Aorta (tissue), 5 donors: ENCODE data around the gene NTM. TPM values are rescaled to one million over a fixed set of nuclear protein-coding genes. Genes with fewer than 3 reads are reported as not detected.
"Not testable (repeated sequence)": the region's sequence is repeated elsewhere in the genome, so short reads cannot be mapped to it uniquely, and the experiment has no call there.

ENCODE experiments used
- ATAC-seq: fragments of 200-7000 bp; cut with Tn5 transposase; one replicate; pipeline ENCODE4 v1.9.1; 2022; ENCODE audit warnings: moderate library complexity; ENCODE audit not compliant: low FRiP score
- DNase-seq, 2 donors: peaks; one replicate each; pipeline ENCODE4 v3.0.0-alpha.2; 2020
- H3K27ac ChIP-seq, 2 donors: one replicate each; pipeline ENCODE4 v1.5.1; 2013; ENCODE audit warnings: low read length in 2 of 2, mild to moderate bottlenecking in 2 of 2, moderate library complexity in 2 of 2, control low read depth in 1 of 2, inconsistent platforms in 1 of 2, low read depth in 1 of 2
- H3K27me3 ChIP-seq, 2 donors: one replicate each; pipeline ENCODE4 v1.6.1; 2013; ENCODE audit warnings: control low read depth in 1 of 2, low read length in 1 of 2, mild to moderate bottlenecking in 1 of 2, moderate library complexity in 1 of 2; ENCODE audit not compliant: insufficient read depth in 2 of 2, control insufficient read depth in 1 of 2
- H3K36me3 ChIP-seq, 2 donors: one replicate each; pipeline ENCODE4 v1.6.1; 2013; ENCODE audit warnings: control low read depth in 1 of 2, low read length in 1 of 2, mild to moderate bottlenecking in 1 of 2; ENCODE audit not compliant: insufficient read depth in 2 of 2, control insufficient read depth in 1 of 2
- H3K4me1 ChIP-seq, 2 donors: one replicate each; pipeline ENCODE4 v1.6.1; 2013; ENCODE audit warnings: low read length in 2 of 2, control low read depth in 1 of 2, mild to moderate bottlenecking in 1 of 2, moderate library complexity in 1 of 2; ENCODE audit not compliant: insufficient read depth in 2 of 2, control insufficient read depth in 1 of 2
- H3K4me3 ChIP-seq, 2 donors: one replicate each; pipeline ENCODE4 v1.5.1; 2013; ENCODE audit warnings: low read length in 2 of 2, control low read depth in 1 of 2, mild to moderate bottlenecking in 1 of 2
- H3K9me3 ChIP-seq: one replicate; pipeline ENCODE4 v1.6.1; 2013; ENCODE audit warnings: mild to moderate bottlenecking, low read length; ENCODE audit not compliant: control insufficient read depth
- WGBS, 2 donors: extraction: QIAGEN DNeasy Blood & Tissue Kit; methylation state at CpG; one replicate each; pipeline ENCODE4 v1.1.7; 2013; 5-methylcytosine and 5-hydroxymethylcytosine counted together
- intact Hi-C, 2 donors: fragments of 100-400 bp; cut with DNase I; formaldehyde crosslinking; loops; one replicate each; pipeline versions ENCODE4 v1.14.2 to v1.15.0; 2022
- polyA plus RNA-seq, 2 donors: library from polyadenylated mRNA; stranded (reverse); fragments of 200-250 nt; gene quantifications; one replicate each; pipeline ENCODE4 v1.2.3, GENCODE V29; 2013
- total RNA-seq, 2 donors: library from RNA; stranded (reverse); fragmentation: NEBNext Ultra II Directional; extraction: Animal tissue kit (Norgen Biotek cat#: 25700); gene quantifications; one replicate each; pipeline ENCODE4 v1.2.1, GENCODE V29; 2021
- donor health status: healthy with polysubstance abuse.
- donor health status: Bipolar disorder and iron deficiency.
- donor health status: DM: no; HTN: no; CAD: no.
- donor health status: DM: no; HTN: no; CAD: no.
- donor health status: DM: yes; HTN: yes; CAD: no.

The NTM gene
- total and polyA plus RNA-seq, 4 donors: 0.28 to 5.3 (median 1.9) TPM; not detected in 1

DNA sequence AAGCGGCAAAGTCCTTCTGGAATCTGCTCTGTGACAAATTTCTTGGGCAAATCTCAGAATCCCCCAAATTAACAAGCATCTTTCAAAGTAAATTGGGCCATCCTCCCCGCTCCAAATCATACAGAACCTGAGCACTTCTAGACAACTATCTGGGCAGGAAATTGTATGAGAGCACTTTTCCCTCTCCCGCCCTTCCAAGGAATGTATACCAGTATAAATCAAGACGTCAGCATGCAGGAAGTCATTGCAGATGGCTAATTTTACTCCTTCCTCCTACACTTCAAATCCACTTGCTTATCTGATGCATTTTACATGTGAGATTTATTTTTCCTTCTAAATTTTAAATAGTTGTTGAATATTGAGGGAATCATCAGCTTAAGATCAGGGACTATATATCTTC, 52.1 kb downstream of the NTM start:
- Histone ChIP-seq H3K4me3 (no peak overlapping the region), H3K9me3 (peaks cover 2% of the 10 kb centered on the region), H3K36me3 (no peaks in the 10 kb centered on the region), H3K4me1 (no peaks in the 10 kb centered on the region), H3K27me3 (no peaks in the 10 kb centered on the region), H3K27ac (no peak overlapping the region)
- DNase-seq (no peak), ATAC-seq (no peak)
- 24 to 26% methylated on average over 4 of the region's 4 CpGs for WGBS, 2 donors
- intact Hi-C loops: no loop called here

DNA sequence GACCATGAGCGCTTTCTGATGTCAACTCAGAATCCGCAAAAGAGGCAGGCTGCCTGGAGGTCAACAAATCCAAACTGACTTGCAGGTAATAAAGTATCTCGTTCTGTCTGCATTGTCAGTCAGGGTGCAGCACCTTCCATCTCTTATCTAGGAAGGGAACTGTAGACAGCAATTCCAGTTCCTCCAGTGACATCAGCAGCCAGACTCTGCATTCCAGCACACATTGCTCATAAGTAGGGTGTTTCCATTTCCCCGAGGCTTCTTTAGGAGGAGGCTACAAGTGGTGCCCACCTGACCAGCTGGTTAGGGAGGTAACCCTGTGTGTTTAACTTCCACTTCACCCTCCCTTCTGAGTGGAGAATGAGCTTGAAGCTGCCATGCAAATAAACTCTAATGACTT, 53.3 kb downstream of the NTM start:
- intact Hi-C loops: no loop called here
- Histone ChIP-seq H3K27ac (no peak overlapping the region), H3K36me3 (no peaks in the 10 kb centered on the region), H3K9me3 (peaks cover 2% of the 10 kb centered on the region), H3K4me3 (no peak overlapping the region), H3K27me3 (no peaks in the 10 kb centered on the region), H3K4me1 (no peaks in the 10 kb centered on the region)
- DNase-seq (no peak), ATAC-seq (no peak)
- WGBS, 2 donors: 46 to 48% methylated on average over 4 of the region's 4 CpGs

DNA sequence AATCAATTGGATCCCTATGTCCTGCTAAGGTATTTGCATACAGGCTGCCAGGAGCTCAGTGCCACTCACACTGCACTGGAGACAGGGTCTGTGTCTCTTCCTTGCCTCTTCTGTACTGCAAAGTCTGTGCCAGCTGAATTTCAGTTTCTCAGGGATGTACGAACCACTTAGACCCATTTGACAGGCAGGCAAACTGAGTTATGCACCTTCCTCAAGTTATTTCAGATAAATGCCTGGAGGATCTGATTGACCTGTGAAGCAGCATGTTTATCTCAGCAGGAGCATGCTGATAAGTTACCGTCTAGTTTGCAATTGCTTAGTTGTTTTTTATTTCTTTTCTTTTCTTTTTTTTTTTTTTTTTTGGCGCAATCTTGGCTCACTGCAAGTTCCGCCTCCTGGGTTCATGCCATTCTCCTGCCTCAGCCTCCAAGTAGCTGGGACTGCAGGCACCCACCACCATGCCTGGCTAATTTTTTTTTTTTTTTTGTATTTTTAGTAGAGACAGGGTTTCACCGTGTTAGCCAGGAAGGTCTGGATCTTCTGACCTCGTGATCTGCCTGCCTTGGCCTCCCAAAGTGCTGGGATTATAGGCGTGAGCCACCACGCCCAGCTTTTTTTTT, 54.0 kb downstream of the NTM start:
- H3K27me3 ChIP-seq, H3K4me1 ChIP-seq, DNase-seq, intact Hi-C loops, H3K27ac ChIP-seq, H3K36me3 ChIP-seq, H3K9me3 ChIP-seq, H3K4me3 ChIP-seq, ATAC-seq: not testable (repeated sequence)
- 68 to 71% methylated on average over 8 of the region's 8 CpGs for WGBS, 2 donors

DNA sequence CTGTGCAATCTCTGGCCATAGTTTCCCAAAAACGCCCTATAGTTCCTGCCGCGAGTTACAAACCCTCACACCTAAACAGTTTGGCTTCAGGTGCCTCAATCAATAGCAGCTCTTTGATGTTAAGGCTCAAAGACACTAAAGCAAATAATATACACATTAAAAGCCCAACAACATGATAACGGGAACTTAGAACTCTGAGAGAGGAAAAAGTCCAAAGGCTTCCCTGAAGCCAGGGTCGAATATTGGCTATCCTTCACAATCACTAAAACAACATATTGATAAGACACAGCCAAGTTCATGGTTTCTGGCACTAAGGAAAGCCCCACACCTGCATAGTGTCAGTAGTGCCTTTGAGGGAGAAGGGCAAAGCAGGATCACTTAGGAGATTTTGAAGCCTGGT, 54.9 kb downstream of the NTM start:
- DNase-seq: no peak
- no peaks in the 10 kb centered on the region for H3K4me1 ChIP-seq
- H3K27ac ChIP-seq: no peak overlapping the region
- 62 to 78% methylated on average over 5 of the region's 5 CpGs for WGBS, 2 donors
- H3K9me3 ChIP-seq: peaks cover 2% of the 10 kb centered on the region
- intact Hi-C loops: no loop called here
- H3K4me3 ChIP-seq: no peak overlapping the region
- H3K27me3 ChIP-seq: no peaks in the 10 kb centered on the region
- no peaks in the 10 kb centered on the region for H3K36me3 ChIP-seq
- no peak for ATAC-seq

DNA sequence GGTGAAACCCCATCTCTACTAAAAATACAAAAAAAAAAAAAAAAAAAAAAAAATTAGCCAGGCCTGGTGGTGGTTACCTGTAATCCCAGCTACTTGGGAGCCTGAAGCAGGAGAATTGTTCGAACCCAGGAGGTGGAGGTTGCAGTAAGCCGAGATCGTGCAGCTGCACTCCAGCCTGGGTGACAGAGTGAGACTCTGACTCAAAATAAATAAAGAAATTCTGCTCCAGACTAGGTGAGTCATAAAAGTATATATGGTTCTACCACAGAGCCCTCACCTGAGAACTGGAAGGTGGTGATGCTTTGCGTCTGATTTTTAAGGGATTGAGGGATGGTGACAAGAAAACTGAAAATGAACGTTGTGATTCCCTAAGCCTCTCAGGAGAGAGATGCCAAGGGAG, 58.4 kb downstream of the NTM start:
- WGBS, 2 donors: 84 to 85% methylated on average over 5 of the region's 5 CpGs
- intact Hi-C loops: no loop called here
- Histone ChIP-seq H3K4me3 (no peak overlapping the region), H3K9me3 (peaks cover 2% of the 10 kb centered on the region), H3K27ac (no peak overlapping the region), H3K36me3 (no peaks in the 10 kb centered on the region), H3K4me1 (no peaks in the 10 kb centered on the region), H3K27me3 (no peaks in the 10 kb centered on the region)
- DNase-seq (no peak), ATAC-seq (no peak)

DNA sequence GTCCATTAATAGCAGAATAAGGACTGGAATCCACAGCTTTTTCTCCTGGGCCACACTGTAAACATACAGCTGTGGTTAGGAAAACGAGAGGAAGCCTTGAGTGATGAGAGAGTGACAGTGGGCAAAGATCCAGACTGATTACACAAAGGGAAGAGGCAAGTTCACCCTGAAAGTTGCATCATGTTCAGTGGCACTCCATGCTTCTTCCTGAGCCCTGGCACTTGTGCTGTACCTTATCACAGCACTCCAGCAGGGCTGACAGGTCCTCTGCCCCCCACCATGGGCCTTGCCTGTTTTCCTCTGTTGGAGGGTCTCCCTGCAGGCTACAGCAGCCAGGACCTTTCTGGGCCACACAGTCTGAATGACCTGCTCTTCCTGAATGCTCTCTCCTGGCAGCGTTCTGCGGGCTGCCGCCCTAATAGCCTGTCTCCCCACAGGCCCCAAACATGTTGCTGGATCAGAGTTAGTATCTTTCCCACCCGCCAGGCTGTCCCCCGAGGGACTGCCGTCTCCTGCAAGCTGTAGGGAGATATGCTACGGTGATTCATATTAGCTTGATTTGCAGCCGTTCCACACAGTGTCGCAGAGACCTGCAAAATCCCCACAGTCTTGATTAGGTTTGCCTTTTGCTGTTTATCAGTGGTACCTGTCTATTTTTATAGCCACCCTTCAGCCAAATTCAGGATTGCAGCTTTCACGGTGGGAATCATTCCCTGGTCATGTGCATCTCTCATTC, 60.2 kb downstream of the NTM start:
- WGBS, 2 donors: 20 to 30% methylated on average over 11 of the region's 11 CpGs
- H3K27me3 ChIP-seq: no peaks in the 10 kb centered on the region
- no peaks in the 10 kb centered on the region for H3K4me1 ChIP-seq
- intact Hi-C loops: no loop called here
- no peaks in the 10 kb centered on the region for H3K9me3 ChIP-seq
- no peaks in the 10 kb centered on the region for H3K36me3 ChIP-seq
- H3K4me3 ChIP-seq: no peak overlapping the region
- no peak for DNase-seq
- ATAC-seq: no peak
- H3K27ac ChIP-seq: no peak overlapping the region

DNA sequence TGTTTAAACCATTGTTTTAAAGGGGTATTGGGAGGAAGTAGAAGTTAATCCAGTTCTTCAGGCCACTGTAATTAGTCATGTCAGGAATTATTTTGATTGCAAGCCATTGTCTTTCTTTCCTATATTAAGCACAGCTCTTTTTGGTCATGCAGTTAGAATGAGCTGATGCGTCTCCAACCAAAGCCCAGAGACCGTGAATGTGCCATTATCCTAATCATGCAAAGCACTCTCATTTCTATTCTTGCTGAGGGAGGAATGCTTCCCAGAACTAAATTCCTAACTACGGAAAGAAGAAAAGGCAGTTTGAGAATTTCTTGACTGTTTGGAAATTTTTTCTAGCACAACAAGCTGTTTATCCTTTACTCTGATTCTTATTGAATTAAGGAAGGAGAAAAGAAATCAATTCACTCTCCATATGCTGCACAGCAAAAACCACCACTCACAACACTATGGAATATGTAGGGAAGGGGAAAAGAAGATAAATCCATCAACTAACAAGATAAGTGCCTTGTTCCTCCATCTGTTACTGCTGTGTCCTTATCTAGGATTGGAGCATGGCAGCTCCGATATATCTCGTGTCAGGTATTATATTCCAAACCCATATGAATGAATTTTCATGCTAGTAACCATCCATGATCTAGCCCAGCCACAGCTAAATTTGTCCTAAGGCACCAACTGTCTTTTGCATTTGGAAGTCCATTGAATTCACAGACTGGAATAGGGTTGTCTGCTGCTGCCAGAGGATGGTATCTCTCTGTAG, 70.8 kb downstream of the NTM start:
- DNase-seq: no peak
- H3K4me3 ChIP-seq: no peak overlapping the region
- H3K9me3 ChIP-seq: peaks cover 3% of the 10 kb centered on the region
- no peaks in the 10 kb centered on the region for H3K36me3 ChIP-seq
- intact Hi-C loops: no loop called here
- H3K4me1 ChIP-seq: no peaks in the 10 kb centered on the region
- no peak overlapping the region for H3K27ac ChIP-seq
- peaks cover 0 to 1% of the 10 kb centered on the region in 2 donors for H3K27me3 ChIP-seq
- WGBS, 2 donors: 73 to 76% methylated on average over 5 of the region's 5 CpGs
- ATAC-seq: no peak

DNA sequence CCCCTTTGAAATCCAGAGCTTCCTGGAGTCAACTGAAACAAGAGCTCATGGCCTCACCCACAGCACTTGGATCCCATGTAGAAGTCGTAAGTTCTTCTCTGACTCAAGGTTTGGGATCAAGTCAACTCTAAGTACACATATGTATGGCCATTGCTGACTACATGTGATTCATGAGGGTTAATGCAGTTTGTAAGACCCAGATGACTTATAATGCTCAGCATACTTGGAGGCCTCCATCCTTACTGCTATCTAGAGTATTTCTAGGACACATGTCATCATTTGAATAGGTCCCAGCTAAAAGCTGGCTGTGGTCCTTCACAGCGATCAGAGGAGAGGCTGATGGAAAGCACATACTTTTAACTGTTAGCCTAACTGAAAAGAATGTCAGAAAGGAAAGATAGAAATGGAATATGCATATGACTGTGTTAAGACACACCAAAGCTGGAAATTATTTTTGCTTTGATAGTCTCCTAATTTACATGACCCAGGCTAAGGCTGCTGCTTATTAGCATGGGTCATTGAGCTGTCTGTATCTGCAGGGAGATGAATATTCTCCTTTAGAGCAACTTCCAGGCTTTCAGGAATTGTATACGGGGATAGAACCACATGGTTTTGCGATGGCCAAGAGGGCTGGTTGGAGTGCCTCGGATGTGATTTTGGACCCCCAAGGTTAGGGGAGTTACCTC, 76.3 kb downstream of the NTM start:
- H3K36me3 ChIP-seq: no peaks in the 10 kb centered on the region
- intact Hi-C loops: no loop called here
- no peaks in the 10 kb centered on the region for H3K4me1 ChIP-seq
- H3K4me3 ChIP-seq: no peak overlapping the region
- ATAC-seq (no peak), DNase-seq (no peak)
- H3K27me3 ChIP-seq: peaks cover 0 to 1% of the 10 kb centered on the region in 2 donors
- 71% methylated on average over 5 of the region's 5 CpGs for WGBS, 2 donors
- no peaks in the 10 kb centered on the region for H3K9me3 ChIP-seq
- no peak overlapping the region for H3K27ac ChIP-seq
